AG09319 (cell line): Measurements from ENCODE around the gene TREM1.

Source experiments
- DNase-seq: peaks from one replicate; pipeline ENCODE4 v3.0.0-alpha.2; 2010; ENCODE audit warnings: low read depth; ENCODE audit errors: extremely low read depth
- CTCF ChIP-seq: IDR thresholded peaks from 2 replicates; pipeline ENCODE4 v1.5.1; 2011; ENCODE audit warnings: low read depth, mild to moderate bottlenecking, inconsistent platforms, low read length, moderate library complexity

Gene TREM1

GRCh38 chr6:41331401-41332150 is 45.1 kb upstream of the TREM1 start:
- no peak for DNase-seq
- no peak for TF ChIP-seq CTCF

GRCh38 chr6:41327177-41327576 is 40.7 kb upstream of the TREM1 start:
- no peak for TF ChIP-seq CTCF
- no peak for DNase-seq

GRCh38 chr6:41326092-41326491 is 39.6 kb upstream of the TREM1 start:
- DNase-seq, result no peak
- no peak for TF ChIP-seq CTCF

GRCh38 chr6:41325446-41326066 is 39.1 kb upstream of the TREM1 start:
- DNase-seq, result no peak
- TF ChIP-seq CTCF, result no peak

- TF ChIP-seq CTCF, result no peak
- DNase-seq, result no peak
These were observed 34.7 kb upstream of the TREM1 start for GRCh38 chr6:41321183-41321582.

GRCh38 chr6:41318654-41319565 is 32.4 kb upstream of the TREM1 start:
- peak; percentile 35 for DNase-seq
- peak; percentile 100 for TF ChIP-seq CTCF
